SK-N-SH treated with all-trans-retinoic acid at 6 μM for 48 hours (cell line): Measurements from ENCODE around the gene XBP1.

Experiments used
- ATAC-seq: fragments of 200-7000 bp; cut with Tn5 transposase; 3 replicates; pipeline ENCODE4 v1.9.1; 2020; ENCODE audit warnings: mild to moderate bottlenecking, moderate library complexity
- ARNTL ChIP-seq: fragments of 450-650 bp; formaldehyde crosslinking; IDR thresholded peaks from 2 replicates; pipeline ENCODE4 v1.5.0; 2020; ENCODE audit warnings: low read depth, mild to moderate bottlenecking, moderate library complexity, borderline replicate concordance
- BACH2 ChIP-seq: fragments of 250-450 bp; sonication (Bioruptor Pico); IDR thresholded peaks from 2 replicates; pipeline ENCODE4 v1.9.0; 2021; ENCODE audit warnings: mild to moderate bottlenecking, borderline replicate concordance
- ESRRG ChIP-seq: fragments of 250-450 bp; sonication (Bioruptor Pico); IDR thresholded peaks from 2 replicates; pipeline ENCODE4 v1.6.1; 2021; ENCODE audit warnings: mild to moderate bottlenecking
- GLIS3 ChIP-seq: fragments of 250-450 bp; sonication (Bioruptor Pico); IDR thresholded peaks from 2 replicates; pipeline ENCODE4 v1.5.0; 2020; ENCODE audit warnings: mild to moderate bottlenecking, moderate library complexity
- ISL1 ChIP-seq: fragments of 250-450 bp; sonication (Bioruptor Pico); IDR thresholded peaks from 2 replicates; pipeline ENCODE4 v2.1.2; 2022; ENCODE audit warnings: mild to moderate bottlenecking, moderate library complexity
- OSR1 ChIP-seq: fragments of 250-450 bp; sonication (Bioruptor Pico); IDR thresholded peaks from 2 replicates; pipeline ENCODE4 v1.8.0; 2022; ENCODE audit warnings: moderate library complexity, mild to moderate bottlenecking, inconsistent platforms
- PPARA ChIP-seq: fragments of 250-450 bp; sonication (Bioruptor Pico); IDR thresholded peaks from 2 replicates; pipeline ENCODE4 v1.5.0; 2020; ENCODE audit warnings: mild to moderate bottlenecking, borderline replicate concordance
- RARB ChIP-seq: fragments of 250-450 bp; sonication (Bioruptor Pico); IDR thresholded peaks from 2 replicates; pipeline ENCODE4 v1.8.0; 2021; ENCODE audit warnings: mild to moderate bottlenecking, moderate library complexity
- SNAI2 ChIP-seq: fragments of 250-450 bp; sonication (Bioruptor Pico); IDR thresholded peaks from 2 replicates; pipeline ENCODE4 v1.5.0; 2020; ENCODE audit warnings: mild to moderate bottlenecking, moderate library complexity
- TCF4 ChIP-seq: fragments of 250-450 bp; sonication (Bioruptor Pico); IDR thresholded peaks from 2 replicates; pipeline ENCODE4 v1.8.0; 2021; ENCODE audit warnings: mild to moderate bottlenecking, moderate library complexity, borderline replicate concordance
- TOX ChIP-seq: fragments of 250-450 bp; sonication (Bioruptor Pico); IDR thresholded peaks from 2 replicates; pipeline ENCODE4 v1.8.0; 2021; ENCODE audit warnings: mild to moderate bottlenecking, moderate library complexity, borderline replicate concordance
- ZFP30 ChIP-seq: fragments of 450-650 bp; formaldehyde crosslinking; IDR thresholded peaks from 2 replicates; pipeline ENCODE4 v1.5.0; 2022; ENCODE audit warnings: mild to moderate bottlenecking, moderate library complexity
- ZNF565 ChIP-seq: fragments of 450-650 bp; formaldehyde crosslinking; conservative IDR thresholded peaks from 2 replicates; pipeline ENCODE4 v1.5.0; 2020; ENCODE audit warnings: low read depth, mild to moderate bottlenecking, moderate library complexity
- ZNF70 ChIP-seq: fragments of 450-650 bp; formaldehyde crosslinking; IDR thresholded peaks from 2 replicates; pipeline ENCODE4 v1.5.0; 2020; ENCODE audit warnings: mild to moderate bottlenecking, moderate library complexity
- ZNF8 ChIP-seq: fragments of 450-650 bp; formaldehyde crosslinking; IDR thresholded peaks from 2 replicates; pipeline ENCODE4 v1.5.0; 2020; ENCODE audit warnings: mild to moderate bottlenecking, moderate library complexity
- TF ChIP-seq, protein P1 (sequence below): fragments of 250-450 bp; sonication (Bioruptor Pico); IDR thresholded peaks from 2 replicates; pipeline ENCODE4 v1.5.1; 2021; ENCODE audit warnings: mild to moderate bottlenecking, moderate library complexity
- TF ChIP-seq, protein P2 (sequence below): fragments of 250-450 bp; sonication (Bioruptor Pico); IDR thresholded peaks from 2 replicates; pipeline ENCODE4 v1.8.0; 2021; ENCODE audit warnings: low read depth, mild to moderate bottlenecking, moderate library complexity, borderline replicate concordance
- TF ChIP-seq, protein P3 (sequence below): fragments of 250-450 bp; sonication (Bioruptor Pico); IDR thresholded peaks from 2 replicates; pipeline ENCODE4 v1.5.0; 2020; ENCODE audit warnings: mild to moderate bottlenecking, moderate library complexity
- TF ChIP-seq, protein P4 (sequence below): fragments of 250-450 bp; sonication (Bioruptor Pico); IDR thresholded peaks from 2 replicates; pipeline ENCODE4 v1.5.1; 2020; ENCODE audit warnings: low read depth, mild to moderate bottlenecking, moderate library complexity
- TF ChIP-seq, protein P5 (sequence below): fragments of 250-450 bp; sonication (Bioruptor Pico); IDR thresholded peaks from 2 replicates; pipeline ENCODE4 v1.8.0; 2020; ENCODE audit warnings: mild to moderate bottlenecking, moderate library complexity, borderline replicate concordance

The XBP1 gene

DNA sequence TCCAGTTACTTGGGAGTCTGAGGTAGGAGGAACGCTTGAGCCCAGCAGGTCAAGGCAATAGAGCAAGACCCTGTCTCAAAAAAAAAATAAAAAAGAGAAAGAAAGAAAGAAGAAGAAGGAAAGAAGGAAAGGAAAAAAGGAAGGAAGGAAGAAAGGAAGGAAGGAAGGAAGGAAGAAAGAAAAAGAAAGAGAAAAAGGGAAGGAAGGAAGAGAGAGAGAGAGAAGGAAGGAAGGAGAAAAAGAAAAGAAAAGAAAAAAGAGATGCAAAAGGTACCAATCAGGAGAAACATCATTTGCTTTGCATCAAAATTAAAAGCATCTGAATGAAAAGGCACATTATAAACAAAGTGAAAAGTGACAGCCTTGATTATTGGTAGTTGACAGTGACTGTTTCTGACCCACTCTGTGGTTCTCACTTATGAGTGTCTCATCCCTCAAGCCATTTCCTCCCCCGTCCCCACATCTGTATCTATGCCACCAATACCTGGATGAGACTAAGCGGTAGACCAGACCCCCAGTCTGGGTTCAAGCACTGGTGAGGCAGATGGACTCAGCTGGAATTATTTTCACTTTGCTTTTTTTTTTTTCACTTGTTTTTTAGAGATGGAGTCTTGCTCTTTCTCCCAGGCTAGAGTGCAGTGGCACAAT, 33.0 kb upstream of the XBP1 start (continued):
- no peak for TF ChIP-seq RARB (CRISPR knock-in tag)
- TF ChIP-seq ZNF565 (CRISPR knock-in tag): no peak
- TF ChIP-seq, protein P1, sequence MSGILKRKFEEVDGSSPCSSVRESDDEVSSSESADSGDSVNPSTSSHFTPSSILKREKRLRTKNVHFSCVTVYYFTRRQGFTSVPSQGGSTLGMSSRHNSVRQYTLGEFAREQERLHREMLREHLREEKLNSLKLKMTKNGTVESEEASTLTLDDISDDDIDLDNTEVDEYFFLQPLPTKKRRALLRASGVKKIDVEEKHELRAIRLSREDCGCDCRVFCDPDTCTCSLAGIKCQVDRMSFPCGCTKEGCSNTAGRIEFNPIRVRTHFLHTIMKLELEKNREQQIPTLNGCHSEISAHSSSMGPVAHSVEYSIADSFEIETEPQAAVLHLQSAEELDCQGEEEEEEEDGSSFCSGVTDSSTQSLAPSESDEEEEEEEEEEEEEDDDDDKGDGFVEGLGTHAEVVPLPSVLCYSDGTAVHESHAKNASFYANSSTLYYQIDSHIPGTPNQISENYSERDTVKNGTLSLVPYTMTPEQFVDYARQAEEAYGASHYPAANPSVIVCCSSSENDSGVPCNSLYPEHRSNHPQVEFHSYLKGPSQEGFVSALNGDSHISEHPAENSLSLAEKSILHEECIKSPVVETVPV (CRISPR knock-in tag): no peak
- no peak for TF ChIP-seq OSR1
- no peak for TF ChIP-seq ISL1 (CRISPR knock-in tag)
- no peak for TF ChIP-seq ARNTL (CRISPR knock-in tag)
- no peak for TF ChIP-seq ESRRG (CRISPR knock-in tag)
- TF ChIP-seq, all 23 proteins: peak for 0

DNA sequence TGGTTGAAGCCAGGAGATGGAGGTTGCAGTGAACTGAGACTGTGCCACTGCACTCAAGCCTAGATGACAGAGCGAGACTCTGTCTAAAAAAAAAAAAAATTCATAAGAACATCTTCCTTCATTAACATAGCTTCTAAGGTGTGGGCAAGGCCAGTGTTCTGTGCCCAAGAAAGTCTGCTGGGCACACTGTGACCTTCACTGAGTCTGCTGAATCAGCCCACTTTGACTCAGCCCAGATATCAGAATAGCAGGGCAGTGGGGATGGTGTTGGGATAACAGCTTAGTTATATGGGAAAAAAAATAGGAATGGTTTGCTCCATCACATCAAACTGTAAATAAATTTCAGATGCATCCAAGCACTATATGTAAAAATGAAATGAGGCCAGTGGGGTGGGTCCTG, 32.4 kb upstream of the XBP1 start:
- ATAC-seq: no peak
- TF ChIP-seq TCF4 (CRISPR knock-in tag) (no peak), ZNF8 (CRISPR knock-in tag) (no peak), PPARA (CRISPR knock-in tag) (no peak), RARB (CRISPR knock-in tag) (no peak), SNAI2 (CRISPR knock-in tag) (no peak), ISL1 (CRISPR knock-in tag) (no peak), ZNF70 (CRISPR knock-in tag) (no peak), ARNTL (CRISPR knock-in tag) (no peak), OSR1 (no peak), ZFP30 (CRISPR knock-in tag) (no peak), TOX (no peak), GLIS3 (CRISPR knock-in tag) (no peak), BACH2 (CRISPR knock-in tag) (no peak), ESRRG (CRISPR knock-in tag) (no peak)
- TF ChIP-seq, protein P2, sequence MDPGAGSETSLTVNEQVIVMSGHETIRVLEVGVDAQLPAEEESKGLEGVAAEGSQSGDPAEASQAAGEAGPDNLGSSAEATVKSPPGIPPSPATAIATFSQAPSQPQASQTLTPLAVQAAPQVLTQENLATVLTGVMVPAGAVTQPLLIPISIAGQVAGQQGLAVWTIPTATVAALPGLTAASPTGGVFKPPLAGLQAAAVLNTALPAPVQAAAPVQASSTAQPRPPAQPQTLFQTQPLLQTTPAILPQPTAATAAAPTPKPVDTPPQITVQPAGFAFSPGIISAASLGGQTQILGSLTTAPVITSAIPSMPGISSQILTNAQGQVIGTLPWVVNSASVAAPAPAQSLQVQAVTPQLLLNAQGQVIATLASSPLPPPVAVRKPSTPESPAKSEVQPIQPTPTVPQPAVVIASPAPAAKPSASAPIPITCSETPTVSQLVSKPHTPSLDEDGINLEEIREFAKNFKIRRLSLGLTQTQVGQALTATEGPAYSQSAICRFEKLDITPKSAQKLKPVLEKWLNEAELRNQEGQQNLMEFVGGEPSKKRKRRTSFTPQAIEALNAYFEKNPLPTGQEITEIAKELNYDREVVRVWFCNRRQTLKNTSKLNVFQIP (CRISPR knock-in tag): no peak
- TF ChIP-seq, protein P3, sequence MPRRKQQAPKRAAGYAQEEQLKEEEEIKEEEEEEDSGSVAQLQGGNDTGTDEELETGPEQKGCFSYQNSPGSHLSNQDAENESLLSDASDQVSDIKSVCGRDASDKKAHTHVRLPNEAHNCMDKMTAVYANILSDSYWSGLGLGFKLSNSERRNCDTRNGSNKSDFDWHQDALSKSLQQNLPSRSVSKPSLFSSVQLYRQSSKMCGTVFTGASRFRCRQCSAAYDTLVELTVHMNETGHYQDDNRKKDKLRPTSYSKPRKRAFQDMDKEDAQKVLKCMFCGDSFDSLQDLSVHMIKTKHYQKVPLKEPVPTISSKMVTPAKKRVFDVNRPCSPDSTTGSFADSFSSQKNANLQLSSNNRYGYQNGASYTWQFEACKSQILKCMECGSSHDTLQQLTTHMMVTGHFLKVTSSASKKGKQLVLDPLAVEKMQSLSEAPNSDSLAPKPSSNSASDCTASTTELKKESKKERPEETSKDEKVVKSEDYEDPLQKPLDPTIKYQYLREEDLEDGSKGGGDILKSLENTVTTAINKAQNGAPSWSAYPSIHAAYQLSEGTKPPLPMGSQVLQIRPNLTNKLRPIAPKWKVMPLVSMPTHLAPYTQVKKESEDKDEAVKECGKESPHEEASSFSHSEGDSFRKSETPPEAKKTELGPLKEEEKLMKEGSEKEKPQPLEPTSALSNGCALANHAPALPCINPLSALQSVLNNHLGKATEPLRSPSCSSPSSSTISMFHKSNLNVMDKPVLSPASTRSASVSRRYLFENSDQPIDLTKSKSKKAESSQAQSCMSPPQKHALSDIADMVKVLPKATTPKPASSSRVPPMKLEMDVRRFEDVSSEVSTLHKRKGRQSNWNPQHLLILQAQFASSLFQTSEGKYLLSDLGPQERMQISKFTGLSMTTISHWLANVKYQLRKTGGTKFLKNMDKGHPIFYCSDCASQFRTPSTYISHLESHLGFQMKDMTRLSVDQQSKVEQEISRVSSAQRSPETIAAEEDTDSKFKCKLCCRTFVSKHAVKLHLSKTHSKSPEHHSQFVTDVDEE (CRISPR knock-in tag): no peak
- TF ChIP-seq, protein P4, sequence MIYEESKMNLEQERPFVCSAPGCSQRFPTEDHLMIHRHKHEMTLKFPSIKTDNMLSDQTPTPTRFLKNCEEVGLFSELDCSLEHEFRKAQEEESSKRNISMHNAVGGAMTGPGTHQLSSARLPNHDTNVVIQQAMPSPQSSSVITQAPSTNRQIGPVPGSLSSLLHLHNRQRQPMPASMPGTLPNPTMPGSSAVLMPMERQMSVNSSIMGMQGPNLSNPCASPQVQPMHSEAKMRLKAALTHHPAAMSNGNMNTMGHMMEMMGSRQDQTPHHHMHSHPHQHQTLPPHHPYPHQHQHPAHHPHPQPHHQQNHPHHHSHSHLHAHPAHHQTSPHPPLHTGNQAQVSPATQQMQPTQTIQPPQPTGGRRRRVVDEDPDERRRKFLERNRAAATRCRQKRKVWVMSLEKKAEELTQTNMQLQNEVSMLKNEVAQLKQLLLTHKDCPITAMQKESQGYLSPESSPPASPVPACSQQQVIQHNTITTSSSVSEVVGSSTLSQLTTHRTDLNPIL (CRISPR knock-in tag): no peak
- TF ChIP-seq, protein P5, sequence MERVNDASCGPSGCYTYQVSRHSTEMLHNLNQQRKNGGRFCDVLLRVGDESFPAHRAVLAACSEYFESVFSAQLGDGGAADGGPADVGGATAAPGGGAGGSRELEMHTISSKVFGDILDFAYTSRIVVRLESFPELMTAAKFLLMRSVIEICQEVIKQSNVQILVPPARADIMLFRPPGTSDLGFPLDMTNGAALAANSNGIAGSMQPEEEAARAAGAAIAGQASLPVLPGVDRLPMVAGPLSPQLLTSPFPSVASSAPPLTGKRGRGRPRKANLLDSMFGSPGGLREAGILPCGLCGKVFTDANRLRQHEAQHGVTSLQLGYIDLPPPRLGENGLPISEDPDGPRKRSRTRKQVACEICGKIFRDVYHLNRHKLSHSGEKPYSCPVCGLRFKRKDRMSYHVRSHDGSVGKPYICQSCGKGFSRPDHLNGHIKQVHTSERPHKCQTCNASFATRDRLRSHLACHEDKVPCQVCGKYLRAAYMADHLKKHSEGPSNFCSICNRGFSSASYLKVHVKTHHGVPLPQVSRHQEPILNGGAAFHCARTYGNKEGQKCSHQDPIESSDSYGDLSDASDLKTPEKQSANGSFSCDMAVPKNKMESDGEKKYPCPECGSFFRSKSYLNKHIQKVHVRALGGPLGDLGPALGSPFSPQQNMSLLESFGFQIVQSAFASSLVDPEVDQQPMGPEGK: no peak
